Hepatocyte (in vitro differentiated cells): ENCODE results near the gene ALDH4A1. TPM values are rescaled to one million over a fixed set of nuclear protein-coding genes. Genes with fewer than 3 reads are reported as not detected.

Experiments used
- DNase-seq: peaks from one replicate; pipeline ENCODE4 v3.0.0-alpha.2; 2016; ENCODE audit warnings: low spot score
- H2AFZ ChIP-seq: fragments of 200-600 bp; sonication (generic); 2 replicates; pipeline ENCODE4 v1.6.0; 2016; ENCODE audit warnings: antibody characterized with exemption, mild to moderate bottlenecking
- H3K27ac ChIP-seq: fragments of 200-600 bp; sonication (generic); 2 replicates; pipeline ENCODE4 v1.5.1; 2016; ENCODE audit warnings: mild to moderate bottlenecking
- H3K27me3 ChIP-seq: fragments of 200-600 bp; sonication (generic); 2 replicates; pipeline ENCODE4 v1.6.1; 2016
- H3K36me3 ChIP-seq: fragments of 200-600 bp; sonication (generic); replicated peaks from 2 replicates; pipeline ENCODE4 v1.5.1; 2016; ENCODE audit warnings: low read depth; ENCODE audit not compliant: insufficient read depth
- H3K4me1 ChIP-seq: fragments of 200-600 bp; sonication (generic); 2 replicates; pipeline ENCODE4 v1.5.1; 2016; ENCODE audit warnings: mild to moderate bottlenecking, moderate library complexity; ENCODE audit not compliant: insufficient read depth
- H3K4me2 ChIP-seq: fragments of 200-600 bp; sonication (generic); 2 replicates; pipeline ENCODE4 v1.6.0; 2016
- H3K4me3 ChIP-seq: fragments of 200-600 bp; sonication (generic); 2 replicates; pipeline ENCODE4 v1.5.1; 2016; ENCODE audit warnings: mild to moderate bottlenecking
- H3K79me2 ChIP-seq: fragments of 200-600 bp; sonication (generic); 2 replicates; pipeline ENCODE4 v1.6.0; 2017; ENCODE audit warnings: mild to moderate bottlenecking
- H3K9me2 ChIP-seq: fragments of 200-600 bp; sonication (generic); replicated peaks from 2 replicates; pipeline ENCODE4 v1.6.0; 2017; ENCODE audit warnings: mild to moderate bottlenecking; ENCODE audit not compliant: insufficient read depth
- H3K9me3 ChIP-seq: fragments of 200-600 bp; sonication (generic); 2 replicates; pipeline ENCODE4 v1.5.1; 2016; ENCODE audit warnings: low read depth, mild to moderate bottlenecking
- H4K20me1 ChIP-seq: fragments of 200-600 bp; sonication (generic); 2 replicates; pipeline ENCODE4 v1.6.0; 2016; ENCODE audit warnings: mild to moderate bottlenecking; ENCODE audit not compliant: insufficient read depth, poor library complexity, severe bottlenecking
- EZH2 ChIP-seq: fragments of 200-600 bp; sonication (generic); IDR thresholded peaks from 2 replicates; pipeline ENCODE4 v1.6.1; 2016; ENCODE audit warnings: antibody characterized with exemption, mild to moderate bottlenecking, borderline replicate concordance
- EZH2phosphoT487 ChIP-seq: fragments of 200-600 bp; sonication (generic); IDR thresholded peaks from one replicate; pipeline ENCODE4 v1.6.1; 2018; ENCODE audit warnings: antibody characterized with exemption, mild to moderate bottlenecking, low read depth, moderate library complexity; ENCODE audit not compliant: unreplicated experiment, severe bottlenecking
- WGBS: methylation state at CpG from one replicate; pipeline ENCODE4 v1.1.6; 2016; ENCODE audit warnings: low lambda C conversion rate; ENCODE audit errors: missing lambda C conversion rate; 5-methylcytosine and 5-hydroxymethylcytosine counted together
- polyA plus RNA-seq: library from polyadenylated mRNA; unstranded; fragments of >200 nt; fragmentation: Nextera tagmentation; extraction: Ambion mirVana; gene quantifications from 2 replicates; pipeline ENCODE4 v1.2.1, GENCODE V29; 2016
- total RNA-seq: library from RNA; depleted of rRNA; stranded (reverse); fragments of >200 nt; gene quantifications from 2 replicates; pipeline ENCODE4 v1.2.3, GENCODE V29; 2014
- TF ChIP-seq, protein P1 (sequence below): fragments of 200-600 bp; sonication (generic); IDR thresholded peaks from 2 replicates; pipeline ENCODE4 v1.5.1; 2016; ENCODE audit warnings: antibody characterized with exemption, mild to moderate bottlenecking; ENCODE audit not compliant: poor library complexity

The ALDH4A1 gene
- total and polyA plus RNA-seq, 2 experiments from 2014 or later = 41.4 to 49.1 TPM

DNA sequence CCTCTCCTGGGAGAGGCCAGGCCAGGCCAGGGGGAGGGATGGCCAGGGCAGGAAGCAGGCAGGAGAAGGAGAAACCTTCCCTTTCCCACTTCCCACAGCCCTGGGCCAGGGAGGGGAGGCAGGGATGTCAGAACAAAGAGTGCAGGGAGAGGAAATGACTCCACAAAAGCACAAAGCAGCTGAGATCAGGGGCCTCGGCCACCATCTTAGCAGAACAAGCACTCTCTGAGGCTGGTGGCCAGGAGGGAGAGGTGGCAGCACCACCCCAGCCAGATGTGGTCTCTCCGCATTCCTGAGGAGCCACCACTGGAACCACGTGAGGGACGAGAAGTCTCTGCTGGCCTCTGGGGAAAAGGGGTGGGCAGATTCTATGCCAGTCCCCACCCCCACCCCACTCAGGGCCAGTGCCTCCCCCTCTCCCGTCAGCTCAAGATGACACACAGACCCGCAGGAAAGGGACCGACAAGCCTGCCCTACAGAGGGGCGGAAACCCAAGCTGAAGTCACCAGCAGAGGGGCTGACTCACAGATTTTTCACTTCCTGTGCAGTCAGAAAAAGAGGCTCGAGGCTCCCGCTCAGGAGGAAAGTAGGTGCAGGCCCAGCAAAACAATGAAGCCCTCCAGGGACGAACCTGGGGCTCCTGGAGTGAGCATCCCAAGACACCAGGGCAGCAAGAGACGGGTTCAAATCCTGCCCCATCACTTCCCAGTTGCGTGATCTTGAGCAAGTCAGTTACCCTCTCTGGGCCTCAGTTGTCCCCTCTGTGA lies 24.1 kb upstream of the ALDH4A1 start:
- Histone ChIP-seq H3K27ac (peak overlapping the region; percentile 71), H3K36me3 (no peaks in the 10 kb centered on the region), H4K20me1 (peaks cover 3% of the 10 kb centered on the region), H2AFZ (no peak overlapping the region), H3K4me3 (no peak overlapping the region), H3K79me2 (peaks cover 6% of the 10 kb centered on the region), H3K4me2 (no peak overlapping the region), H3K9me2 (no peaks in the 10 kb centered on the region), H3K27me3 (no peaks in the 10 kb centered on the region), H3K9me3 (no peaks in the 10 kb centered on the region), H3K4me1 (peaks cover 28% of the 10 kb centered on the region)
- DNase-seq = peak; percentile 74
- 61% methylated on average over 13 of the region's 13 CpGs for WGBS
- TF ChIP-seq EZH2phosphoT487 = no peak
- TF ChIP-seq EZH2 = no peak
- TF ChIP-seq, protein P1, sequence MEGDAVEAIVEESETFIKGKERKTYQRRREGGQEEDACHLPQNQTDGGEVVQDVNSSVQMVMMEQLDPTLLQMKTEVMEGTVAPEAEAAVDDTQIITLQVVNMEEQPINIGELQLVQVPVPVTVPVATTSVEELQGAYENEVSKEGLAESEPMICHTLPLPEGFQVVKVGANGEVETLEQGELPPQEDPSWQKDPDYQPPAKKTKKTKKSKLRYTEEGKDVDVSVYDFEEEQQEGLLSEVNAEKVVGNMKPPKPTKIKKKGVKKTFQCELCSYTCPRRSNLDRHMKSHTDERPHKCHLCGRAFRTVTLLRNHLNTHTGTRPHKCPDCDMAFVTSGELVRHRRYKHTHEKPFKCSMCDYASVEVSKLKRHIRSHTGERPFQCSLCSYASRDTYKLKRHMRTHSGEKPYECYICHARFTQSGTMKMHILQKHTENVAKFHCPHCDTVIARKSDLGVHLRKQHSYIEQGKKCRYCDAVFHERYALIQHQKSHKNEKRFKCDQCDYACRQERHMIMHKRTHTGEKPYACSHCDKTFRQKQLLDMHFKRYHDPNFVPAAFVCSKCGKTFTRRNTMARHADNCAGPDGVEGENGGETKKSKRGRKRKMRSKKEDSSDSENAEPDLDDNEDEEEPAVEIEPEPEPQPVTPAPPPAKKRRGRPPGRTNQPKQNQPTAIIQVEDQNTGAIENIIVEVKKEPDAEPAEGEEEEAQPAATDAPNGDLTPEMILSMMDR = no peak

DNA sequence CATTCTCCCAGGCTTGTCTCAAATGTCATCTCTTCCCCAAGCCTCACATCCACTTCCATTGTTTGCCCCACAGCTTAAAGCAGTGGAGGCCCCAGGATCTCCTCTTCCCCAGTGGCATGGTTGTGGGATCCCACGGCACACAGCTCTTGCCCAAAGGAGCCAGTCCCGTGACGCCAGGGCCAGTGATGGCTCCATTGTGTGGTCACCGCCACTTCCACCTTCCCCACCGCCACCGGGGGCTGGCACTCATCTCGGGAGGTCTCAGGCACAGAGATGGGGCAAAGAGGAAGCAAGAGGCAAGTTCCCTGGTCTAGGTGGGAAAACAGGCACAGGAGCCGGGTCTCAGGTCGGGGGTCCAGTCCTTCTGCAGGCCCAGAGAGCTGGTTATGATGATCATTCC lies 22.9 kb upstream of the ALDH4A1 start:
- Histone ChIP-seq H3K36me3 (no peaks in the 10 kb centered on the region), H3K79me2 (peaks cover 3% of the 10 kb centered on the region), H3K27ac (no peak overlapping the region), H3K4me2 (no peak overlapping the region), H3K4me3 (no peak overlapping the region), H3K4me1 (peaks cover 28% of the 10 kb centered on the region), H3K9me3 (no peaks in the 10 kb centered on the region), H2AFZ (no peak overlapping the region), H4K20me1 (peaks cover 3% of the 10 kb centered on the region), H3K9me2 (no peaks in the 10 kb centered on the region), H3K27me3 (no peaks in the 10 kb centered on the region)
- 97% methylated on average over 9 of the region's 9 CpGs for WGBS
- TF ChIP-seq EZH2 = no peak
- TF ChIP-seq, protein P1 = no peak
- no peak for TF ChIP-seq EZH2phosphoT487
- DNase-seq = no peak

DNA sequence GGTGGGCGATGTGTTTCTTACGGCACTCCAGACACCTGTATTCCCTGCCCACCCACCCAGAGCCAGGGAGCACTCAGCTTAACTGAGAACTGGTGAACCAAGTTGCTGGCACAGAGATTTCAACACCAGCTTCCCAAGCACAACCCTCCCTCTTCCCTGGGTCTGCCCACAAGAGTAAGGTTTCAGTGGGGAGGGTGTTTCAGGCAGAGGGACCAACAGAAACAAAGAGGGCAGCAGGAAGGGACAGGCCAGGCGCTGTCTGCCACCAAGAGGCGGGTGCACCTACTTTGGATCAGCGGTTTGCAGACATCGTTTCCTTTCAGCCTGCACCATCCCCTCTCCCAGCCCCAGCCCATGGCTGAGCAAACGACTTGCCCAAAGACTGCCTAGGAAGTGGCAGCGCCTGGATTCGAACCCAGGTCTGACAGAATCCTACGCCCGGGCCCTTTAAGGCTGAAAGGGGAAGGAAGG lies 21.9 kb upstream of the ALDH4A1 start:
- Histone ChIP-seq H3K9me3 (no peaks in the 10 kb centered on the region), H3K4me3 (no peak overlapping the region), H3K9me2 (no peaks in the 10 kb centered on the region), H3K79me2 (no peaks in the 10 kb centered on the region), H3K36me3 (no peaks in the 10 kb centered on the region), H3K4me2 (no peak overlapping the region), H4K20me1 (peaks cover 3% of the 10 kb centered on the region), H3K4me1 (peaks cover 28% of the 10 kb centered on the region), H3K27ac (no peak overlapping the region), H3K27me3 (no peaks in the 10 kb centered on the region), H2AFZ (no peak overlapping the region)
- DNase-seq = no peak
- no peak for TF ChIP-seq EZH2
- TF ChIP-seq, protein P1 = no peak
- no peak for TF ChIP-seq EZH2phosphoT487
- WGBS = 81% methylated on average over 11 of the region's 11 CpGs
